SIG-M5 treated with dmso at 0.1 percent for 504 hours (cell line): ENCODE measurements around the gene CALY.

Experiments
- DNase-seq: peaks from one replicate; lab custom pipeline; 2025; ENCODE audit not compliant: unreplicated experiment; lab: John Stamatoyannopoulos, UW

Gene CALY

GRCh38 chr10:133351408-133352318 lies 15.0 kb upstream of the CALY start:
- no peak for DNase-seq

GRCh38 chr10:133350950-133351329 lies 14.2 kb upstream of the CALY start:
- no peak for DNase-seq

- DNase-seq: no peak
Measured at GRCh38 chr10:133350283-133350949, 13.7 kb upstream of the CALY start.

GRCh38 chr10:133349577-133350011 lies 12.9 kb upstream of the CALY start:
- no peak for DNase-seq

- DNase-seq: no peak
Measured at GRCh38 chr10:133349160-133349568, 12.5 kb upstream of the CALY start.

- DNase-seq: no peak
Measured at GRCh38 chr10:133347710-133348517, 11.2 kb upstream of the CALY start.

- DNase-seq: no peak
Measured at GRCh38 chr10:133346413-133346812, 9.7 kb upstream of the CALY start.

- no peak for DNase-seq
Measured at GRCh38 chr10:133344236-133344635, 7.5 kb upstream of the CALY start.

- DNase-seq: no peak
Measured at GRCh38 chr10:133343558-133343957, 6.9 kb upstream of the CALY start.

GRCh38 chr10:133342942-133343341 lies 6.2 kb upstream of the CALY start:
- DNase-seq: no peak

- no peak for DNase-seq
Measured at GRCh38 chr10:133341983-133342382, 5.3 kb upstream of the CALY start.

- no peak for DNase-seq
Measured at GRCh38 chr10:133339708-133340380, 3.1 kb upstream of the CALY start.

GRCh38 chr10:133338080-133339071 lies 1.7 kb upstream of the CALY start:
- no peak for DNase-seq

- DNase-seq: no peak
Measured at GRCh38 chr10:133337370-133337725, 652 bp upstream of the CALY start.

- no peak for DNase-seq
Measured at GRCh38 chr10:133336118-133336576, 549 bp downstream of the CALY start.

- DNase-seq: no peak
Measured at GRCh38 chr10:133335246-133336117, 1.2 kb downstream of the CALY start.

GRCh38 chr10:133334503-133335245 lies 2.0 kb downstream of the CALY start:
- no peak for DNase-seq
